Activated CD8-positive, alpha-beta memory T cell treated with anti-CD3 and anti-CD28 coated beads, Interleukin-2, amount 10 ng/mL, durations not matched to agents 7 days and 5 days (primary cell): ENCODE data around the gene SPATA33. TPM values are rescaled to one million over a fixed set of nuclear protein-coding genes. Genes with fewer than 3 reads are reported as not detected.
"Not testable (repeated sequence)": the region's sequence is repeated elsewhere in the genome, so short reads cannot be mapped to it uniquely, and the experiment has no call there.

ENCODE experiments used
- ATAC-seq: fragments of 150-1000 bp; cut with Tn5 transposase; one replicate; pipeline ENCODE4 v1.10.0; 2021; ENCODE audit warnings: moderate library complexity
- CTCF ChIA-PET: fragments of 350-600 bp; sonication (Branson Sonifier 250); formaldehyde crosslinking; loops from one replicate; lab custom pipeline; 2021; ENCODE audit warnings: antibody characterized with exemption; lab: Charles Lee
- DNase-seq: peaks from one replicate; pipeline ENCODE4 v3.0.0-alpha.2; 2020
- H3K27ac Mint-ChIP-seq: one replicate; pipeline ENCODE4 v1.8.0; 2021; ENCODE audit warnings: mild to moderate bottlenecking, mixed read lengths
- H3K27me3 Mint-ChIP-seq: one replicate; pipeline ENCODE4 v1.8.0; 2021; ENCODE audit warnings: mixed read lengths
- H3K36me3 Mint-ChIP-seq: one replicate; pipeline ENCODE4 v1.8.0; 2021; ENCODE audit warnings: mild to moderate bottlenecking, mixed read lengths
- H3K4me1 Mint-ChIP-seq: one replicate; pipeline ENCODE4 v1.8.0; 2021; ENCODE audit warnings: mixed read lengths
- H3K4me3 Mint-ChIP-seq: one replicate; pipeline ENCODE4 v1.8.0; 2021; ENCODE audit warnings: mild to moderate bottlenecking, moderate library complexity, mixed read lengths
- H3K9me3 Mint-ChIP-seq: one replicate; pipeline ENCODE4 v1.8.0; 2022; ENCODE audit warnings: low read depth, mixed read lengths
- total RNA-seq, 2 experiments: library from RNA; stranded (reverse); gene quantifications; one replicate each; pipeline ENCODE4 v1.2.3, GENCODE V29; 2021

Gene SPATA33
- total RNA-seq, 2 experiments from 2014 or later = 14.5 to 17.4 TPM

DNA sequence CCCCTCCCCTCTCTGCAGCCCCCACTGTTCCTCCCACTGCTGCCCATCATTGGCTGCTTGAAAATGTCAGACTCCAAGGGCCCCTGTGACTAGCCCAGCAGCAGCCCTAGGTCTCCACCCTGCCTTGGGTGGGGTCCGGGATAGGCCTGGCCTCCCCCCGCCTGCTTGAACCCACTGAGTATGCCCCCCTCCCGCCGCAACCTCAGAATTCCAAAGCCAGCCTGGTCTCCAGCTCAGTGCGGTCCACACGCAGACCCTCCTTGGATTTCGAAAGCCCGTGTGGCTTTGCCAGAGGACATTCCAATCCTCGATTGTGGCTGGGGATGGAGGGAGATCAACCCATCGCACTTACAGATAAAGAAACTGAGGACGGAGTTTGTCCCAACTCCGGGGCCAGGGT, 37.8 kb upstream of the SPATA33 start:
- H3K27me3 Mint-ChIP-seq = peaks cover 19% of the 10 kb centered on the region
- H3K36me3 Mint-ChIP-seq = peaks cover 5% of the 10 kb centered on the region
- CTCF ChIA-PET = no interaction called here
- no peak overlapping the region for H3K27ac Mint-ChIP-seq
- H3K9me3 Mint-ChIP-seq = peaks cover 7% of the 10 kb centered on the region
- peaks cover 9% of the 10 kb centered on the region for H3K4me1 Mint-ChIP-seq
- DNase-seq (no peak), ATAC-seq (no peak)
- no peak overlapping the region for H3K4me3 Mint-ChIP-seq

DNA sequence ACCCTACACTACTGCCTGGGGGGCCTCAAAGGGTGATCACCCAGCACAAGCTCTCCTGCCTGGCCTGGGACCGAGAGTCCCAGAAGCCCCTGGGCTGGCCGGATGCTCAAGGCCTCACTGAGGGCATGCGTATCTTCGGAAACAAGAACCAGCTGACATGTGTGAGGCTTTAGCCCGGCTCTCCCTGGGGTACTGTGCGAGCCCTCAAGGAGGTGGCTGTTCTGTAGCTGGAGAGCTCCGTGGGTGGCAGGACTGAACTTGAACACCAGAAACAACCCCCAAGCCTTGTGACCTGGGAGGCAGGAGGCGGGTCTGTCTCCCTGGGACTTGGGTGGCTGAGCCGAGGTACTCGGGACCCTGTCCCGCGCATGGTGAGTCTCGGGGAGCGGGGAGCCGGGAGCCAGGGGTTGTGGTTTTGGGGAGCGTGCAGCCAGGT, 37.2 kb upstream of the SPATA33 start:
- CTCF ChIA-PET = no interaction called here
- Mint-ChIP-seq H3K27ac (no peak overlapping the region), H3K36me3 (peaks cover 5% of the 10 kb centered on the region), H3K9me3 (peaks cover 7% of the 10 kb centered on the region), H3K4me1 (peaks cover 9% of the 10 kb centered on the region), H3K4me3 (no peak overlapping the region), H3K27me3 (peaks cover 23% of the 10 kb centered on the region)
- ATAC-seq (no peak), DNase-seq (no peak)

GRCh38 chr16:89621136-89621697, 36.4 kb upstream of the SPATA33 start:
- Mint-ChIP-seq H3K27me3 (peaks cover 23% of the 10 kb centered on the region), H3K27ac (no peak overlapping the region), H3K4me3 (no peak overlapping the region), H3K9me3 (peaks cover 7% of the 10 kb centered on the region), H3K36me3 (peaks cover 5% of the 10 kb centered on the region), H3K4me1 (peaks cover 9% of the 10 kb centered on the region)
- CTCF ChIA-PET = no interaction called here
- no peak for ATAC-seq
- DNase-seq = no peak

DNA sequence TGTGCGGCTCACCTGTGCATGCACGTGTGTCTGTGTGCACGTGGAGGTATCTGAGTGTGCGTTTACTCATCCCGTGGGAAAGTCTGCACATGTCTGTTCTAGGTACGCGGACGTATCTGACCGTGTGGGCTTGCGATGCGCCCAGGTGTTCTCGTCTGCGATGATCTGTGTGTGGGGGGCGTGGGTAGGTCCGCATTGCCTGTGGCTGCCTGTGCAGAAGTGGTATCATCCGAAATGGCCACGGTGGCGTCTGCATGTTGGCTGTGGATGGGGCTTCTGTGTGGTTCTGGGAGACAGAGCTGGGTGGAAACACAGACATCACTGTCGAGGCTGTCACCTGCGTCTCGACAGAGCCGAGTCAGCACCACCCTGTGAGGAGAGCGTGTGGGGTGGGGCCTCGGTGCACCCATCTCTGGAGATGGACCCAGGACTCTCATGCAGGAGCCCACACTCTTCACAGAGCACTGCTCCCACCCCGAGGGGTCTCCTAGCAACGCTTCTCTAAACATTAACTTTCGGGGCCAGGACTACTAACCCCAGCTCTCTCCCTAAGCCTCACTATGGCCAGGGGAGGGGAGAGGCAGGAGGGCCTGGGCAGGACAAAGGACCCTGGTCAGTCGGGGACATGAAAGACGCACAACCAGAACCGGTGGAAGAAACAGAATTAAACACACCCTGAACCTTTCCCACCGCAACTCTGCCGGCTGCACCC, 35.8 kb upstream of the SPATA33 start:
- H3K4me1 Mint-ChIP-seq = peaks cover 4% of the 10 kb centered on the region
- CTCF ChIA-PET = no interaction called here
- peaks cover 23% of the 10 kb centered on the region for H3K27me3 Mint-ChIP-seq
- H3K27ac Mint-ChIP-seq = no peak overlapping the region
- ATAC-seq = no peak
- DNase-seq = no peak
- peaks cover 2% of the 10 kb centered on the region for H3K36me3 Mint-ChIP-seq
- H3K4me3 Mint-ChIP-seq = no peak overlapping the region
- H3K9me3 Mint-ChIP-seq = peaks cover 3% of the 10 kb centered on the region

- Mint-ChIP-seq H3K36me3 (no peaks in the 10 kb centered on the region), H3K9me3 (no peaks in the 10 kb centered on the region), H3K4me1 (no peaks in the 10 kb centered on the region), H3K27me3 (peaks cover 23% of the 10 kb centered on the region), H3K4me3 (no peak overlapping the region), H3K27ac (no peak overlapping the region)
- CTCF ChIA-PET = no interaction called here
- DNase-seq (no peak), ATAC-seq (no peak)
These were observed 34.0 kb upstream of the SPATA33 start for GRCh38 chr16:89623511-89624261.

DNA sequence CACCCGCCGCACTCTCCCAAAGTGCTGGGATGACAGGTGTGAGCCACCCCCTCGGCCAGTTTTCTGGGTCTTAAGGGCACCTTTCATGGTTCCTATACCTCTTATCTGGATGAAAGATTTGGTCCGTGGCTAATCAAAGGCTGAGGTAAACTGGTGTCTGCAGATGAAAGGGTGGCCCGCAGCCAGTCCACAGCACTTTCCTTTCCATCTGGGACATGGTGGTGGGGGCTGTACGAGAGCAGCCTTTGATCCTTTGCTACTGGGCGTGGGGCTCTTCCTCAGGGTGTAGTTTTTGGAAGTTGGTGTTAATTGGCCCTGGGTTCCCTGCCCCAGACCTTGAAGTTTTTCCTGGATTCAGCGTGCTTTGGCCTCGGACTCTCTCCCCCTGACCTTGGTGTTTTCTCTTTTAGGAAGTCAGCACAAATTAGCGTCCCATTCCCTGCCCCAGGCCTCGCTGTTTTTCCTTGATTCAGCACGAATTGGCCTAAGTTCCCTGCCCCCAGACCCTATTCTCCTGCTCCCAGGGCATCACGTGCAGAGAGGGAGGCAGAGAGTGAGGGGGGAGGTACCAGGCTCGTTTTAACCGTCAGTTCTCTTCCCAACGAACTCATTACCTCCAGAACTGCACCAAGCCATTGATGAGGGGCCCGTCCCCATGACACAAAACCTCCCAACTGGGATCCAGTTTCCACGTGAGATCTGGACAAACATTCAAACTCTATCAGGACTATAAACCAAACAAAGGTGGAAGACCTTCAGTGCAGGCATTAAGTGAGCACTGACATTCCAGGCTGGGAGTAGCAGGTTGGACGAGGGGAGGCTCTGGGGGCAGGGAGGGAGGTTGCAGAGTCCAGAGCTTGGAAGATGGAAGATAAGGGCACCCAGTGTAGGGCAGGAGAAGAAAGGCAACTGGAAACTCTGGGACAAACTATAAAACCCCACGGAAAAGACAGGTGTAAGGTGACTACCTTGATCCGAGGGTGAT, 32.6 kb upstream of the SPATA33 start:
- ATAC-seq = no peak
- H3K36me3 Mint-ChIP-seq = no peaks in the 10 kb centered on the region
- CTCF ChIA-PET = no interaction called here

GRCh38 chr16:89629827-89630610, 27.6 kb upstream of the SPATA33 start:
- H3K9me3 Mint-ChIP-seq = no peaks in the 10 kb centered on the region
- ATAC-seq = no peak
- H3K27me3 Mint-ChIP-seq = peaks cover 3% of the 10 kb centered on the region
- no peaks in the 10 kb centered on the region for H3K4me1 Mint-ChIP-seq
- H3K27ac Mint-ChIP-seq = no peak overlapping the region
- DNase-seq = no peak
- no peaks in the 10 kb centered on the region for H3K36me3 Mint-ChIP-seq
- no peak overlapping the region for H3K4me3 Mint-ChIP-seq
- CTCF ChIA-PET = no interaction called here

More for the DNA sequence above, 32.6 kb upstream of the SPATA33 start:
- H3K9me3 Mint-ChIP-seq = no peaks in the 10 kb centered on the region
- H3K27ac Mint-ChIP-seq = no peak overlapping the region
- no peak overlapping the region for H3K4me3 Mint-ChIP-seq
- peaks cover 23% of the 10 kb centered on the region for H3K27me3 Mint-ChIP-seq
- no peak for DNase-seq
- no peaks in the 10 kb centered on the region for H3K4me1 Mint-ChIP-seq

- Mint-ChIP-seq H3K4me3 (no peak overlapping the region), H3K27ac (no peak overlapping the region), H3K27me3 (no peaks in the 10 kb centered on the region), H3K36me3 (no peaks in the 10 kb centered on the region), H3K4me1 (no peaks in the 10 kb centered on the region), H3K9me3 (no peaks in the 10 kb centered on the region)
- DNase-seq (no peak), ATAC-seq (no peak)
- CTCF ChIA-PET = interaction anchor here (1.0 to 1.2 kb wide), 2 partner anchors 10 to 13 kb away, joined by 3 read pairs; no protein-coding TSS in a partner anchor
These were observed 24.5 kb upstream of the SPATA33 start for GRCh38 chr16:89633064-89633631.

- H3K27me3 Mint-ChIP-seq, DNase-seq, H3K4me1 Mint-ChIP-seq, H3K36me3 Mint-ChIP-seq, H3K27ac Mint-ChIP-seq, ATAC-seq, H3K4me3 Mint-ChIP-seq, CTCF ChIA-PET, H3K9me3 Mint-ChIP-seq: not testable (repeated sequence)
These were observed 22.9 kb upstream of the SPATA33 start for GRCh38 chr16:89634463-89635385.

GRCh38 chr16:89636663-89637062, 21.0 kb upstream of the SPATA33 start:
- CTCF ChIA-PET = no interaction called here
- Mint-ChIP-seq H3K27ac (no peak overlapping the region), H3K4me1 (peaks cover 7% of the 10 kb centered on the region), H3K4me3 (no peak overlapping the region), H3K9me3 (no peaks in the 10 kb centered on the region), H3K36me3 (no peaks in the 10 kb centered on the region), H3K27me3 (no peaks in the 10 kb centered on the region)
- DNase-seq (no peak), ATAC-seq (no peak)

DNA sequence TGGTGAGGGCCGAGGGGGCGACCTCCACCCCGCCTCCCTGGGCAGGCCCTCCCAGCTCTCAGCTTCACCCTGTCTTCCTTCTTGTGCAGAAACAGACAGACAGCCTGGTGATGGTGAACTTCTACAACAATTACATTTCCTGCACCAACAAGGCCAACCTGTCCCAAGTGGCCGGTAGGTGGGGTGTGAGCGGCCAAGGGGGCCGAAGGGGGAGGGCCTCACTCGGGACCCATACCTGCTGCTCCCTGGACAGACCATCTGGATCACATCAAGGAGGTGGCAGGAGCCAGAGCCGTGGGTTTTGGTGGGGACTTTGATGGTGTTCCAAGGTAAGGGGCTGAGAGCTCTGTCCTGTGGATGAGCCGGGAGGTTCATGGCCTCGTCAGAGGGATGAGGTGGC, 20.3 kb upstream of the SPATA33 start:
- Mint-ChIP-seq H3K36me3 (no peaks in the 10 kb centered on the region), H3K4me1 (peaks cover 7% of the 10 kb centered on the region), H3K9me3 (no peaks in the 10 kb centered on the region), H3K4me3 (no peak overlapping the region), H3K27me3 (no peaks in the 10 kb centered on the region), H3K27ac (no peak overlapping the region)
- no peak for ATAC-seq
- CTCF ChIA-PET = no interaction called here
- no peak for DNase-seq
